GM21390 (cell line): Measurements from ENCODE around the gene RNF126.
"Not testable (repeated sequence)": the region's sequence is repeated elsewhere in the genome, so short reads cannot be mapped to it uniquely, and the experiment has no call there.

Experiments used
- ATAC-seq: cut with Tn5 transposase; IDR thresholded peaks from one replicate; pipeline ENCODE4 v1.9.1; 2021; ENCODE audit not compliant: unreplicated experiment

RNF126 gene

DNA sequence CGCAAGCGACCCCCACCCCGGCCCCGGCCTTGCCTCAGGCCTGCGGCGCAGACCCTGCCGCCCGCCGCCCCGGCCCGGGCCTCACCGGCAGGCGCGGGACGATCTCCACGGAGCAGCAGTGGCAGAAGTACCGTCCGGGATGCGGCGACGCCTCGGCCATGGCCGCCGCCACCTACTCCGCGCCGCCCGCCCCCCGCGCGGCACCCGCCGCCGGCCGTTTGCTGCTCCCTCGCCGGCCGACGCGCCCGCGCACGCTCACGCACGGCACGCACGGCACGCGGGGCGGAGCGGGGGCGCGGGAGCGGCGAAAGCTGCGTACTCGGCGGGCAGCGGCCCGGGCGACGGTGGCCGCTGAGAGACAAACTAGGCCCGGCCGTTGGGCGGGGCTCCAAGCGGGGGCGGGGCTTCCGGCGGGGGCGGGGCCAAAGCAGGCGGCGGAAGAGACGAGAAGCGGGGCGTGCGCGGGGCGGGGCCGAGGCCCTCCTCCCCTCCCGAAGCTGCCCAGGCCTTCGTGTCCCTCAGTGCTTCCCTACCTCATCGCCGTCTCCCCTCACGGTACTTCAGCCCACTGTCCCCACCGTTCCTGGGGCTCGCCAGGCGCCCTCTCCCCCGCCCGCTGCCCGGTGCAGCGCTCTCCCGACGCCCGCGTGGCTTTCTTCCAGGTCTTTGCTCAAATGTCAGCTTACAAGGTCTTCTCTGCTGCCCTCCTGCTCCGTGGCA lies at the start of gene RNF126:
Gene RNF126, minus strand, starts transcription at position 253 of the 720 bp plus-strand sequence. Its CDS starts 93 bp downstream, at position 160.
- peak; percentile 57 for ATAC-seq

DNA sequence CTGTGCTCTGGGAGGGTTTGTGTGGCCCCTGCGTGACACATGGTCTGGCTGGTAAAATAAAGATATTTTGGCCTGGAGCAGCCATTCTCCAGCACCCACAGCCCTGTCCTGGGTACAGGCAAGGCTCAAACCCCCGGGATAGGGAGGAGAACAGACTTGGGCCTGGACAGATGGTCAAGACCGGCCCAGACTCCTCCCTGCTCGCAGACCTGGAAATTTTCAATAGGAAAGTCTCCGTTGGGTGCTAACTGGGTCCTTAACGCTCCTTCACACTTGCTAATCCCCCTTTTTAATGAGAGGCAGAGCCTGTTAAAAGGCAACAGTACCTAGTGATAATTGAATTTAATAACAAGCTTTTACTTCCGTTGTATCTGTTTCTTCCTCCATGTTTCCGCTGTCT lies 48.2 kb upstream of the RNF126 start:
- no peak for ATAC-seq

DNA sequence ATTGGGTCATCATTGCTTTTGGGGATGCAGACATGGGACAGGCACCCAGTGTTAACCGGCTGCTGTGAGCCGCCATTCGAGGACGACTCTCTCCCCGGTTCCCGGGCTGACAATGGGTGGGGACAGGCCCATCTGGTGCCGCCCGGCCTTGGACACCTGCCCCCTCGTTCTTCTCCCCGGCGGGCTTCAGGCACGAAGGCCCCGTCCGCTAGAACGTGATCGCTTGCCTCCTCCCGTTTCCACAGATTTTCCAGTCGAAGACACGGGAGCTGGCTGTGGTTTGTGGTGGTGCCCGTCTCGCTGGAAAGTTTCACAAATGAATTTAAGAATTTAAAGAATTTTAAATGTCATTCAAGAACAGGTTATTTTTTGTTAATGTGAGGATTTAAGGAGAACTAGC lies 47.8 kb upstream of the RNF126 start:
- no peak for ATAC-seq

DNA sequence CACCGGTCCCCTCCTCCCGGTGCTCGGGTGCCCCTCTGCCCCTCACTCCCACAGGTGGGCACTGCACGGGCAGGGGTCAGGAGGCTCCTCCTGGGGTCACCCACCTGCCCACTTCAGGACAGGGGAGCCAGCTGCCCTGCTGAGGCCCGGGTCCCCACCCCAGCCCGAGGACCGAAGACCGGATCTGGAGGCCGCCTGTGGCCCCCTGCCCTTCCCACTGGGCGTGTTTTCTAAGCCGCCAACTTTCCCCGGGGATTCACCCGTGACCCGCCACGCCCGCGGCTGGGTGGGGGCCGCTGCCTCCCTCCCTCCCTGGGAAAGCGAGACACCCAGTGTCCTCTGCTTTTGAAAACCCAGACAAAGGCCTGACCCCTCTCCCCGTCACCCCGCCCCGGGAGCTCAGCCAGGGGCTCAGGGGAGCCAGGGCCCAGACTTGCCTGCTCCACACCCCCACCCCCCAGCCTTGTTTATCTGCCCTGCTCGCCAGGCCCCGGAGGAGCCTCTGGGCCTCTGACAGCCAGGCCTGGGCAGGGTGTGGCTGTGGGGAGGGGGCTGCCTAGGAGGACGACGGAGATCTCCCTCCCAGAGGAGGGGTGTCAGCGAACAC lies 47.1 kb upstream of the RNF126 start:
- ATAC-seq, result no peak

DNA sequence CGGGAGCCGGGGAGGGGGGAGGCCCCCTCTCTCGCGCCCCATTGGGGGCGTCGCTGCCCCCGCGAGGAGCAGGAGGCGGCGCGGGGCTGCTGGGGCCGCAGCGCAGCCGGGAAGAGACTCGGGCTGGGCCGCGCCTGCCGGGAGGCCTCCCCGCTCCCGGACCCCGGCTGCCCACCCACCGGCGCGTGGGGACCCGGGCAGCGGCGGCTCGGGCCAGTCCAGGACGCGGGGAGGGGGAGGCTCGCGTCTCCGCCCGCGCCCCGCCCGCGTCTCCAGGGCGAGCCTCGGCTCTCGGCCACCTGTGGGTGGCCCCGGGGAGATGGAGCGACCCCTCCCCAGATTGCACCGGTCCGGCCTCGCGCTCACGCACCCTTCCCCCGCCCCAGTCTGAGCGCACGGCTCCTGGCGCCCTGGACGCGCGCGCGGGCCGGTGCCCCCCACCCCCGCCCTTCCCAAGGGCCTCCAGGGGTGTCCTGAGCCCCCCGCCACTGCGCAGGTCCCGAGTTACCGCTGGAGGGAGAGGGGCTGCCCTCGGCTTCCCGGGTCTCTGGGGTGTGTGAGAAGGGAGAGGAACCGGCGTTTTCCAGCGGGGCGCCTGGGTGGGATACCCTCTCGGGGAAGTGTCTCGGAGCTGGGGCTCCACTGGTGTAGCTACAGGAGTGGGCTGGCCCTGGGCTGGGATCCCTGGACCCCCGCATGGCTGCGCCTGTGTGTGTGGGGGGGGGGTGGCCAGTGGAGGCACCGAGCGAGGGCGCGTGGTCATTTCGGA lies 46.4 kb upstream of the RNF126 start:
- ATAC-seq, result no peak

DNA sequence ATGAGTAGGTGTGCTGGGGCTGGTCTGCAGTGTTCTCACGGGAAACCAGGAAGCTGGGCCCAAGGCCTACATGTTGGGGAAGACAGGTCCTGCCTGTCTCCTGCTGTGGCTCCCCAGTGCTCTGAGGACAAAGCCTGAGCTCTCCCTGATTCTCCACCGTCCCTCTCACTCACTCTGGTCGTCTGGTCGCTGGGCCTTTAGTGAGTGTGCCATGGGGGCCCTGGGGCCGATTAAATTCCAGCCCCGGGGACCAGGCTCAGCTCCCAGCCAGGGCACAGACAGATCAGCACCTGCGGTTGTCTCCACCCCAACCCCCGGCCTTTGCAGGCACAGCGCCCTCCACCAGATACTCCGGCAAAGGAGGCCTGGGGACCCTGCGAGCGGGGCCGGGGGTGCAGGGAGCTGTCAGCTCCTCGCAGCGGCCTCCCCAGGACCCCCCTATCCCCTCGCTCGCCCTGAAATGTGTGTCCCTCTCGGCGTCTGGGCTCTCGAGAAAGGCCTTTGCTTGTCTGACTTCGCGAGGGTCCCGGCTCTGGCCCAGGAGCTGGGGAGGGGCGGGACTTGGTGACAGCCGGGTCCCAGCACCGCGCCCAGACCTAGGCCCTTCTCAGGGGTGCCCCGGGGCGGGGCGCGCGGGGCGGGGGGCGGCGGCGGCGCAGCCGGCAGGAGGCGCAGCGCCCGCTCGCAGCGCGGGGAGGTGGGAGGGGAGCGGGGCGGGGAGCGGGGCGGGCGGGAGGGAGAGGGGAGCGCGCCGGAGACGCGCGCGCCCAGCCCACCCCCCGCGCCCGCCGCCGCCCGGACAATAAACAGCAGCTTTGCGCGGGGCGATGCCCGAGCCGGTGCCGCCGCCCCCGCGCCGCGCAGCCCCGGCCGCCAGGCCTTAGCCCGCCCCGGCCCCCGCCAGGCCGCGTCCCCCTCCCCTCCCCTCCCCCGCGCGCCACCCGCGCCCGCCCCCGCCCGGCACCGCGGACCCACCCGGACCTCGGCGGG lies 45.4 kb upstream of the RNF126 start, which contains the start of gene PALM:
Gene PALM, plus strand, starts transcription at position 782 of the 990 bp plus-strand sequence. CDS start 212 bp downstream, outside the sequence.
- no peak for ATAC-seq

DNA sequence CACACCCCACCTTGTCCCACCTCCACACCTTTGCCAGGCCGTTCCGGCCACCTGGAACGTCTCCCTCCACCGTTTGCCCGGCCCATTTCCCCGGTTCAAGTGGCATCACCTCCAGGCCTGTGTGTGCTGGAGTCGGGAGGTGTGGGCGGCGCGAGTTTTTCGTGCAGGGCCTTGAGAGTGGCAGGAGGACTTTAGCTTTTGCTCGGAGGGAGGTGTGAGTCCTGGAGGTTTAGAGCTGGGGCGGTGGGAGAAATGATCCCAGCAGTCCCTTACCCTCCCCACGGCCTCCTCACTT lies 41.4 kb upstream of the RNF126 start:
- ATAC-seq, result no peak

DNA sequence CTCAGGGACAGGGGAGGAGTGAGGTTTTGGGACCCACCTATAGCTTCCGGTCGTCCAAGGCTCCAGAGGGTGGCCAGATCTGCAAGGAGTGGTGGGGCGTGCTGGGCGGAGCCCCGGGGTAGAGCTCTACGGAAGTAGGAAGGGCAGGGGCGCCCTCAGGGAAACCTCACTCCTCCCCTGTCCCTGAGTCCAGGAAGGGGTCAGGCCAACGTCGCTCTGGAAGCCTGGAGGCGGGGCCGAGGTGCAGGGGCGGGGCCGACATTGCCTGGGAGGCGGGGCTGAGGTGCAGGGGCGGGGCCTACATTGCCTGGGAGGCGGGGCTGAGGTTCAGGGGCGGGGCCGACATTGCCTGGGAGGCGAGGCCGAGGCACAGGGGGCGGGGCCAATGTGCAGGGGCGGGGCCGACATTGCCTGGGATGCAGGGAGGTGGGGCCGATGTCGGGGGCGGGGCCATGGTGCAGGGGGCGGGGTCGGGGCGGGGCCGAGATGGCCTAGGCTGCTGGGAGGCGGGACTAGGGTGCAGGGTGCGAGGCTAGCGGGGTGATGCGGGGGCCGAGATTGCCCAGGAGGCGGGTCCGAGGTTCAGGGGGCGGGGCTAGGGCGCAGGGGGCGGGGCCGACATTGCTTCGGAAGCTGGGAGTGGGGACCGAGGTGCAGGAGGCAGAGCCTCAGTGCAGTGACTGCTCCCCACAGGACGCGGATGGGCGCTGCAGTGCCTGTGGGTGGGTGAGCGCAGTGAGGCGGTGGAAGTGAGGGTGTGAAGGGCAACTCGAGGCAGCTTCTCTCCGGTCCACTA lies 40.8 kb upstream of the RNF126 start:
- ATAC-seq, result no peak

DNA sequence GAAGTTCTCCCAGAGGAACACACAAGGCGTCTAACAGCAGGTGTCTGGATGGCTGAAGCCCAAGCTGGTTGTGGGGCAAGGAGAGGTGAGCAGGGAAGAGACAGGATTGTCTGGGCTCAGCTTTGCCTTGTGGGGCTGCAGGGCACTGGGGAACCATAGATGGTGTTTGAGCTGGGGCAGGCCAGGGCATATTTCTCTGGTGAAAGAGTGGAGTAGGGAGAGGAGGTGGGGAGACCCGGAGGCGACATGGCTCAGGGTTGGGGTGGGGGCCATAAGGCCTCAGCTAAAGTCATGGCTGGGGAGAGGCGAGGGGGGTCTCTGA lies 40.3 kb upstream of the RNF126 start:
- no peak for ATAC-seq

DNA sequence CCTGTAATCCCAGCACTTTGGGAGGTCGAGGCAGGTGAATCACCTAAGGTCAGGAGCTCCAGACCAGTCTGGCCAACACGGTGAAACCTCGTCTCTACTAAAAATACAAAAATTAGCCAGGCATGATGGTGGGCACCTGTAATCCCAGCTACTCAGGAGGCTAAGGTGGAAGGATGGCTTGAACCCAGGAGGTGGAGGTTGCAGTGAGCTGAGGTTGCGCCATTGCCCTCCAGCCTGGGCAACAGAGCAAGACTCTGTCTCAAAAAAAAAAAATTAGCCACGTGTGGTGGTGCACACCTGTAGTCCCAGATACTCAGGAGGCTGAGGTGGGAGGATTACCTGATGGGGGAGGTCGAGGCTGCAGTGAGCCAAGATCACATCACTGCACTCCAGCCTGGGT lies 39.8 kb upstream of the RNF126 start:
- ATAC-seq, result not testable (repeated sequence)

DNA sequence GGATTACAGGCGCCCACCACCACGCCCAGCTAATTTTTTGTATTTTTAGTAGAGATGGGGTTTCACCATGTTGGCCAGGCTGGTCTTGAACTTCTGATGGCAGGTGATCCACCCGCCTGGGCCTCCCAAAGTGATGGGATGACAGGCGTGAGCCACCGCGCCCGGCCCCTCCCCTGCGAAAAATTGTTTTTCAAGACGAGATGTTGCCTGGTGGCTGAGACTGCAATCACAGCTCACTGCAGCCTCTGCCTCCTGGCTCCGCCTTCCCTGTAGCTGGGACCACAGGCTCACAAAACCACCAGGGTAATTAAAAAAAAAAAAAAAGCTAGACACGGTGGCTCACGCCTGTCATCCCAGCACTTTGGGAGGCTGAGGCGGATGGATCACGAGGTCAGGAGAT lies 36.9 kb upstream of the RNF126 start:
- ATAC-seq, result not testable (repeated sequence)

DNA sequence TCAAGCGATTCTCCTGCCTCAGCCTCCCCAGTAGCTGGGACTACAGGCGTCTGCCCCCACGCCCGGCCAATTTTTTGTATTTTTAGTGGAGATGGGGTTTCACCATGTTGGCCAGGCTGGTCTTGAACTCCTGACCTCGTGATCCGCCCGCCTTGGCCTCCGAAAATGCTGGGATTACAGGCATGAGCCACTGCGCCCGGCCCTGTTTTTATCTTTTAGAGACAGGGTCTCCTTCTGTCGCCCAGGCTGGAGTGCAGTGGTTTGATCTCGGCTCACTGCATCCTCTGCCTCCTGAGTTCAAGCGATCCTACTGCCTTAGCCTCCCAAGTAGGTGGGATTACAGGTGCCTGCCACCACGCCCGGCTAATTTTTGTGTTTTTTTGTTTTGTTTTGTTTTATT lies 35.5 kb upstream of the RNF126 start:
- not testable (repeated sequence) for ATAC-seq

DNA sequence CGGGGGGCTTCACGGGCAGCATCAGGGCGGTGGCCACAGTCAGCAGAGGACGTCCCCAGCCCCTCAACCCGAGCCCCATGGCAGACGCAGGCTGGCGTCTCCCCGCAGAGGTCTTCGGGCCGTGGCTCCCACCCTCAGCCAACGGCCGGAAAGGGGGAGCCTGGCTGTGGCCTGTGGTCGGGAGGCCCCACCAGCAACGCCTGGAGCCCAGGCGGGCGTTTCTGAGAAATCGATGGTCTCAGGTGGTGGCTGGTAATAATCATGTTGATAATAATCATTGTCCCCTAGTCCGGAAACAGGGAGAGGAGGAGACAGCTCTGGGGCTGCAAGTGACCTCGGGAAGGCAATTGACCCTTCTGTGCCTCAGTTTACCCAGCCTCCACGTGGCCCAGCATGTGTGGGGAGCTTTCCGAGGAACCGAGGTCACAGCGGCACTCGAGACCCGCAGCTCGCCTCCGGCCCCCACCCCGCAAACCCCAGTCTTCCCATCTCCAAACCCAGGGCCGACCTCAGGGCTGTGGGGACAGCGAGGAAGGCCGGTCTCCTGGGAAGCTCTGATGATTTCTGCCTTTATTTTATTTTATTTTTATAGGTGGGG lies 32.4 kb upstream of the RNF126 start, which contains the start of gene PRSS57:
Gene PRSS57, minus strand, starts transcription at position 101 of the 598 bp plus-strand sequence. Its CDS starts 22 bp downstream, at position 79.
- no peak for ATAC-seq

DNA sequence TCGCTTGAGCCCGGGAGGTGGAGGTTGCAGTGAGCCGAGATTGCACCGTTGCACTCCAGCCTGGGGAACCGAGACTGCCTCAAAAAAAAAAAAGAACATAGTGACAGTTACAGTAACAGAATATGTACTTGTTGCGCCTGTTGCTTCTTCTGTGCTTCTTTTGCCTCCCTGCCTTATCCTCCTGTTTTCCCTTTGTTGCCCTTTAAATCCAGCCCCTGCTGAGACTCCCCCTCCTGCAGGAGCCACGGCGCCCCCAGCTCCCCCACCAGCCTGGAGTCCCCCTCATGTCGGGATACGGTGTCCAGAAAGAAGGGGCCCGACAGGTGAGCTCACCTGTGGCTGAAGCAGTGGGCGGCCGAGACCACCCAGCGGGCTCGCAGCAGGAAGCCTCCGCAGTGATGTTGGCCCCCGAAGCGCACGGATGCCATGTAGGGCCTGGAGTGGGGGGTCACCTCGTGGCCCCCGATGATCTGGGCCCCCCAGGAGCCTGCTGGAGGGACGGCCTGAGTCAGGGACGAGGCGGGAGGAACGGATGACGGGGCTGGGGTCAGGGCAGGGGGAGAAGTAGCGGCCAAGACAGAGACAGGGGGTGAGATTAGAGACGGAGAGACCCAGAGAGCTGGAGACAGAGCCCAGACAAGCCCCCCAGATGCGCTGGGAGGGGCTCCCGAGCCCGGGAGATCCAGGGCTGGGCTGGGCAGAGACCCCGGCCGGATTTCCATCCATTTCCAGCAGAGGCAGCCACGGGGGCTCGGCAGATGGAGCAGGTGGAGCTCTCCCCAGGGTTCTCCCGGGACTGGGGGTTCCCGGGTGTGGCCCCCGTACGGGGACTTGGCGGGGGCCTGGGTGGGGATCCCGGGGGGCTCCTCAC lies 31.7 kb upstream of the RNF126 start:
- ATAC-seq, result no peak

DNA sequence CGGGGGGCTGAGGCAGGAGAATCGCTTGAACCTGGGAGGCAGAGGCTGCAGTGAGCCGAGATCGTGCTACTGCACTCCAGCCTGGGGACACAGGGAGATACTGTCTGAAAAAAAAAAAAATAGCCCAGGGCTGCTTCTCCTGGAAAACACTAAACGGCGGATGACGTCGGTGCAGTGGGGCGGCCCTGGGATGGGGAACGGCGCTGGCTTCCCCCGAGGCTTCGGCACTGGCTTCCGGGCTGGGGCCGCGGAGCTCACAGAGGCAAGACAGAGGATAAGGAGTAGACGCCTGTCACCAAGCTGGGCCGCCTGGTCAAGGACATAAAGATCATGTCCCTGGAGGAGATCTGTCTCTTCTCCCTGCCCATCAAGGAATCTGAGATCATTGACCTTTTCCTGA lies 27.2 kb upstream of the RNF126 start:
- no peak for ATAC-seq

DNA sequence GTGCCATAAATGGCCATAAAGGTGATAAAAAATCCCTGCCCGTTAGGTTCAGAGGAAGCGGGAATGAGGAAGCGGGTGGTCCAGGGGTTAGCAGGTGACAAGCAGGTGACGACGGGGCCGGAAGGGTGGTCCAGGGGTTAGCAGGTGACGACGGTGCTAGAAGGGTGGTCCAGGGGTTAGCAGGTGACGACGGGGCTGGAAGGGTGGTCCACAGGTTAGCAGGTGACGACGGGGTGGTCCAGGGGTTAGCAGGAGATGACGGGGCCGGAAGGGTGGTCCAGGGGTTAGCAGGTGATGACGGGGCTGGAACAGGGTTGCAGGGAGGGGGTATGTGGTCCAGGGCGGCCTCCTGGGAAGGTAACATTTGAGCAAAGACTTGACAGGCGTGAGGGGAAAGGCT lies 26.0 kb upstream of the RNF126 start:
- ATAC-seq, result no peak

DNA sequence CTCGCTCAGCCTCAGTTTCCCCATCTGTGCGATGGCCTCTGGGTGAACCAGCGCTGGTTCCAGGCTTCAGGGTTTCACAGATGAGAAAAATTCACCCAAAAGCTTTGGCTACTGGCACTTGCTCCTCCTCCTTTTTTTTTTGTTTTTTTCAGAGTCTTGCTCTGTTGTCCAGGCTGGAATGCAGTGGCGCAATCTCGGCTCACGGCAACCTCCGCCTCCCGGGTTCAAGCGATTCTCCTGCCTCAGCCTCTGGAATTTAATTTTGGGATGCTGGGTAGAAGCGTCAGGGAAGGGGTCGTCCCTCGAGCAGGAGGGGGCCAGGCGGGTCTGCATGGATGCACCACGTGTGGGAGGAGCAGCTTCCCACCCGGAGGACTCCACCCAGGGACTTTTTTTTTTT lies 25.2 kb upstream of the RNF126 start:
- no peak for ATAC-seq

DNA sequence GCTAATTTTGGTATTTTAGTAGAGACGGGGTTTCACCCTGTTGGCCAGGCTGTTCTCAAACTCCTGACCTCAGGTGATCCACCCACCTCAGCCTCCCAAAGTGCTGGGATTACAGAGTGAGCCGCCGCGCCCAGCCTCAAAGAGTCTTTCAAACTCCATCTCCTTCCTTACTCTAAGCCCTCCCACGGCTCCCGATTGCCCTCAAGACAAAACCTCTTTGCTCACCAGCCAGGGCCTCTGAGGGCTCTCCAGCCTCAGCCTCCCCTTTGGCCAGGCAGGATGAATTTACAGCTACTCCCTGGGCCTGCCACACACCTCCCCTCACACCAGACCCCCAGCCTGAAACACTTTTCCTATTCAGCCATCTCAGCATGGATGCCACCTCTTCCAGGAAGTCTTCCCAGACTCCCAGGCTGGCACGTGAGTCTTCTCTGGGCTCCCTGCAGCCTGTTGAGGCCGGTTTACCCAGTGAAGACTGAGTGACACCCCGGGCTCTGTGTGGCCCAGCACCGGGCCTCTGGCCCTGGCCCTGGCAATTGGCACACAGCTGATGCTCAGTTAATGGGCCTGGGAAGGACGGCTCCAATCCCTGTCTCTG lies 24.7 kb upstream of the RNF126 start:
- no peak for ATAC-seq
